Tibial artery (tissue), 4 donors: Measurements from ENCODE around the gene HCAR2.

Experiments used
- DNase-seq, 2 donors: peaks; one replicate each; pipeline ENCODE4 v3.0.0-alpha.2; 2019
- H3K27ac ChIP-seq, 2 donors: fragments of 200-600 bp; sonication (generic) in 1 of 2; 1 replicate in 1 of 2; 2 replicates in 1 of 2; pipeline ENCODE4 v1.5.1; 2018 to 2019; ENCODE audit warnings: mild to moderate bottlenecking in 1 of 2
- H3K27me3 ChIP-seq, 2 donors: fragments of 200-600 bp; sonication (generic) in 1 of 2; one replicate each; pipeline versions ENCODE4 v1.5.1 to v1.6.0; 2016 to 2019
- H3K36me3 ChIP-seq, 3 donors: fragments of 200-600 bp; sonication (generic) in 2 of 3; one replicate each; pipeline ENCODE4 v1.5.1; 2016 to 2019; ENCODE audit warnings: mild to moderate bottlenecking in 2 of 3
- H3K4me1 ChIP-seq, 4 donors: fragments of 200-600 bp; sonication (generic) in 2 of 4; 1 replicate in 3 of 4; 2 replicates in 1 of 4; pipeline ENCODE4 v1.5.1; 2016 to 2019
- H3K4me3 ChIP-seq, 2 donors: fragments of 200-600 bp; sonication (generic) in 1 of 2; 1 replicate in 1 of 2; 2 replicates in 1 of 2; pipeline ENCODE4 v1.5.1; 2018 to 2019; ENCODE audit warnings: mild to moderate bottlenecking in 2 of 2
- H3K9me3 ChIP-seq, 3 donors: fragments of 200-600 bp; sonication (generic) in 1 of 3; one replicate each; pipeline ENCODE4 v1.5.1; 2016 to 2019
- CTCF ChIP-seq, 2 experiments: fragments of 200-600 bp in 1 of 2; fragments of 450-650 bp in 1 of 2; IDR thresholded peaks; one replicate each; pipeline ENCODE4 v1.5.1; 2017 to 2019; ENCODE audit warnings: antibody characterized with exemption in 2 of 2, mild to moderate bottlenecking in 1 of 2, moderate library complexity in 1 of 2
- intact Hi-C: fragments of 100-400 bp; cut with DNase I; formaldehyde crosslinking; loops from one replicate; pipeline ENCODE4 v1.15.0; 2023; ENCODE audit warnings: low total_unique reads

The HCAR2 gene

DNA sequence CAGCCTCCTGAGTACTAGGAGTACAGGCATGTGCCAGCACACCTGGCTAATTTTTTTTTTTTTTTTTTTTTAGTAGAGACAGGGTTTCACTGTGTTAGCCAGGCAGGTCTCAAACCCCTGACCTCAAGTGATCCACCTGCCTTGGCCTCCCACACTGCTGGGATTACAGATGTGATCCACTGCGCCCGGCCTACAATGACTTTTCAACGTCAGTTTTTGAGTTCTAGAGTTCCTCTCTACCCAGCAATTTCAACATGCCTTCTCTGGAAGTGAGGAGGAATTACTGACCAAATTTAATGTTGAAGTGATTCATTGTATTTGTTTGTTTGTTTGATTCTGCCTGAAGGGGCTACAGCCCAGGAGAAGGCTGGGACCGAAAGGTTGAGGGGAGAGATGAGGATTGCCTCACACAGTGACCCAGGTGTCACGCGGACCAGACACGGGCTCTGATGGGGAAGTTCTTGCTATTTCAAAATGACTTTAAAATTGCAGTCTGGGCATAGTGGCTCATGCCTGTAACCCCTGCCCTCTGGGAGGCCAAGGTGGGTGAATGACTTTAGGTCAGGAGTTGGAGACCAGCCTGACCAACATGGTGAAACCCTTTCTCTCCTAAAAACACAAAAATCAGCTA, 40.9 kb upstream of the HCAR2 start:
- H3K36me3 ChIP-seq = no peaks in the 10 kb centered on the region
- DNase-seq = peak in 1 of 2 donors; percentile 64
- H3K4me1 ChIP-seq = no peaks in the 10 kb centered on the region
- no peak overlapping the region for H3K27ac ChIP-seq
- no peak overlapping the region for H3K4me3 ChIP-seq
- no peaks in the 10 kb centered on the region for H3K27me3 ChIP-seq
- TF ChIP-seq CTCF (IDR thresholded peaks at IDR 0.05) = no peak
- H3K9me3 ChIP-seq = no peaks in the 10 kb centered on the region
- intact Hi-C loops = no loop called here

GRCh38 chr12:122740351-122740750, 37.2 kb upstream of the HCAR2 start:
- DNase-seq = peak in 1 of 2 donors; percentile 10
- H3K36me3 ChIP-seq = no peaks in the 10 kb centered on the region
- no peaks in the 10 kb centered on the region for H3K4me1 ChIP-seq
- H3K9me3 ChIP-seq = no peaks in the 10 kb centered on the region
- H3K27ac ChIP-seq = no peak overlapping the region
- intact Hi-C loops = no loop called here
- H3K4me3 ChIP-seq = no peak overlapping the region
- TF ChIP-seq CTCF (IDR thresholded peaks at IDR 0.05) = no peak
- H3K27me3 ChIP-seq = no peaks in the 10 kb centered on the region

DNA sequence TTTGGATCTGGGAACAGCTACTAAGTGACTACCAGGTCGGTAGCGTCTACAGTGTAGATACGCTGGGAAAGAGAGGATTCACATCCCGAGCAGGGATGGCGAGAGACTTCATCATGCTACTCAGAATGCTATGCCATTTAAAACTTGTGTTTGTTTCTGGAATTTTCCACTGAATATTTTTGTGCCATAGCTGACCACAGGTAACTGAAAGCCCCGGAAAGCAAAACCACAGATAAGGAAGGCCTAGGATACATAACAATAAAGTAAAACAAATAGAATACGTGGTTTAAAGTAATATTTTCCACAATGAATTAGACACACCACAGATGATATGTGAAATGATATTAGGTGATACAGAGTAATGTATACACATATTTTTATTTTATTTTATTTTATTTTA, 35.4 kb upstream of the HCAR2 start:
- H3K27me3 ChIP-seq = no peaks in the 10 kb centered on the region
- no peak overlapping the region for H3K27ac ChIP-seq
- no peaks in the 10 kb centered on the region for H3K36me3 ChIP-seq
- H3K9me3 ChIP-seq = no peaks in the 10 kb centered on the region
- no peak for TF ChIP-seq CTCF (IDR thresholded peaks at IDR 0.05)
- DNase-seq = no peak
- intact Hi-C loops = no loop called here
- H3K4me1 ChIP-seq = no peaks in the 10 kb centered on the region
- no peak overlapping the region for H3K4me3 ChIP-seq

DNA sequence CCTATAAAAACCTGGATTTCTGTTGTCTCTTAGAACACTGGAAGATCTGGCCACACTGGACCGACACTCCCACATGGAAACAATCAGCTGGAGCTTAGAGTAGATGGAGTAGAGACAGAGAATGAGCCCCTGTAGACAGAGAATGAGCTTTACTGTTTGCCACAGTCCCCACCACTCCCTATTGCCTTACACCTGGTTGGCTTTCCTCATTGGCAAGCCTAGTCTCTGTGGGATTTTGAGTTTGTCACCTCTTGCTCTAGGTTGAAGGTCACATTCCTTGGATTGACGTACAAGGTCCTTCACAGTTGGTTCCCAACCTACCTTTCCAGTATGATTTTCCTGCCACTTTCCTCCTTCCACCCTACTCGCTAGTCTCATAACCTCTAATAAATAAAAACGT, 29.5 kb upstream of the HCAR2 start:
- Histone ChIP-seq H3K36me3 (no peaks in the 10 kb centered on the region), H3K4me3 (no peak overlapping the region), H3K9me3 (no peaks in the 10 kb centered on the region), H3K4me1 (peaks cover 0 to 3% (median 2%) of the 10 kb centered on the region in 4 donors), H3K27ac (no peak overlapping the region), H3K27me3 (peaks cover 0 to 4% of the 10 kb centered on the region in 2 donors)
- intact Hi-C loops = no loop called here
- no peak for TF ChIP-seq CTCF (IDR thresholded peaks at IDR 0.05)
- peak in 1 of 2 donors; percentile 16 for DNase-seq

DNA sequence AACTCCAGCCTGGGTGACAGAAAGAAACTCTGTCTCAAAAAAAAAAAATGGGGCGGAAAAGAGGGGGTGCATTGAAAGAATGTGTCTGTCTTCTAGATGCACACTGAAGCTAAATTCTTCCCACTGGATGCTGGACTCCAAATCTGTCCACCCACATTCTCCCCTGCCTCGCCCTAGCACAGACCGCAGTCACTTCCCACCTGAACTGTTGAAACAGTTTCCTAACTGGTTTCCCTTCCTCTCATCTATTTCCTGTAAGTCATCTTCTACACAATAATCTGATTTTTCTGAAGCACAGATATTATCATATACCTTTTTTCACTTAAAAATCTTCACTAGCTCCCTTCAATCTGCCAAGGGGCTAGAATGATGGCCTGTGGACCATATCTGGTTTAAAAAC, 29.0 kb upstream of the HCAR2 start:
- no peak overlapping the region for H3K27ac ChIP-seq

More for the DNA sequence above, 29.0 kb upstream of the HCAR2 start:
- Histone ChIP-seq H3K27me3 (peaks cover 0 to 4% of the 10 kb centered on the region in 2 donors), H3K9me3 (no peaks in the 10 kb centered on the region), H3K4me3 (no peak overlapping the region), H3K36me3 (no peaks in the 10 kb centered on the region), H3K4me1 (peaks cover 0 to 3% (median 2%) of the 10 kb centered on the region in 4 donors)
- TF ChIP-seq CTCF (IDR thresholded peaks at IDR 0.05) = no peak
- intact Hi-C loops = no loop called here
- DNase-seq = peak in 1 of 2 donors; percentile 17
